HG03095 (cell line): Measurements from ENCODE around the gene EEIG2.

ENCODE experiments used
- ATAC-seq: cut with Tn5 transposase; IDR thresholded peaks from one replicate; pipeline ENCODE4 v1.9.1; 2021; ENCODE audit warnings: moderate library complexity; ENCODE audit not compliant: unreplicated experiment

Gene EEIG2

DNA sequence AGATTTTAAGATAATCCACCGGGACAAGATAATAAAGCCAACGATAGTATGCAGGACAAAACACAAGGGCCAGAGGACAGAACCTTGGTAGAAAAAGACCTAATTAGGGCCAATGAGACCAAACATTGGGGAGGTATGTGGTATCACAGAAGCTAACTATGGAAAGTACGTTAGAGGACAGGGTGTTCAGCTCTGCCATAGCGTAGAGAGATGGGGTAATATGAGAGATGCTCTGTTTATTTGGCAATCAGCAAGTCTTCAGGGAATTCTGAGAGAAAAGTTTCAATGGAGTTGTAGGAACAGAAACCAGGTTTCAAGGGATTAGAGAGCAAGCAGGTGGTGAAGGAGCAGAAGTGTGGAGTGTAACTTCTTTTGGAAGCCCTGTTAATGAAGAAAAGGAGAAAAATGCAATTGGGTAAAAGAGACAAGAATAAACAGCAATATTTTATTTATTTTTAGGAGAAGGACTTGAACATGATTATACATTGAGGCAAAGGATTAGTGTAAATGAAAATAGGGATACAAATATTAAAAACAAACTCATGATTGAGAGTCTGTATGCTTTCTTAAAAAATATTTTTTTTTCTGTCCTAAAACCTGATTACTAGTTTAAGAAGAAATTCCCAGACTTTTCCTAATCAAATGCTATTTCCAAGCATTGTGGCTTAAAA is 24.0 kb downstream of the EEIG2 start:
- ATAC-seq, result no peak

DNA sequence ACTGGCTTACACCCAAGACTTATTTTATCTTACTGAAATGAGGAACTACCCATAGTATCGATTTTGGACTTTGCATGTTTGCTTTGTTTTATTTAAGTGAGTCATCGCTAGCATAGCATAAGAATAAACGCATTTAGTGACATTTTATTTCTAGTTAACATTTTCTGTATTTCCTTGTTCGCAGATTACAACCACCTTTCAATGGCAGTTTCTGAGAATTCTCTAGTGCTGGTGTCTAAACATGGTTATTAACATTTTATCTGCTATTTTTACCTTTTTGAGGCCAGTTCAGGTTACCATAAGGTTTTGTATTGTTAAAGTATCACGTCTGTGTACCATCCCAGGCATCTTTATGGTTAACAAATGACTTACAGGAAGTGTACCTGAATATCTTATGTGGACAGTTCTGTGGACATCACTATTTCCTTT is 24.5 kb downstream of the EEIG2 start:
- ATAC-seq, result no peak

DNA sequence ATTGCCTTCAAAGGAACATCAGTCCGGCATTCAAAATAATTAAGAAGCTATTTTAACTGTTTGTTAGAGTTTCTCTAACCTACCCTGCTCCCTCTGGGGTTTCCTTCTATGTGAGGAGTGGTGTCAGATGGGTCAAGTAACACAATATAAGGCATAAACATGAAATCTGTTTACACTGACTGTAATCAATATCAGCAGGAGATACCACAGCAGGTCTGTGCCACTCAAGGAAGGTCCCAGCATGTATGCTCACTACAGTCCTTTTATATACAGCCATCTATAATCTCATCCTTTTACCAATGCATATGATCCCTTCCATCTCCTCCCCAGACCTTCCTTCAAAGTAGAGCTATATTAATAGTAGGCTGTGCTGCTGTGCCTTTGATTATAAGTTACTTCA is 25.4 kb downstream of the EEIG2 start:
- no peak for ATAC-seq

DNA sequence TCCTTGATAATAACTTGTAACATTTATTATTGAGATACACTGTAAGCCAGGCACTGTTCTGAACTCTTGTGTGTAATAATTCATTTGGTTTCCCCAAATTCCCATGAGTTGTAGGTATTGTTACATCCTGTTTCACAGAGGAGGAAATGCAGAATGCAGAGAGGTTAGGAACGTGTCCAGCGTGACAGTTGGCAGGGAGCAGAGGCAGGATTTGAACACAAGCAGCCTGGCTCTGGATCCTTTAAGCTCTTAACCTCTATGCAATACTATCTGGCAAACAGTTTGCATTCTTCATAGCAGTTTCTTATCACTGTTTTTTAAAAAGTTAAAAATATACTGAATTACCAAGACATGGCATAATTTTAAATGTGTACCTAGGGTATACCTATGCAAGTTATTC is 30.5 kb downstream of the EEIG2 start:
- no peak for ATAC-seq

DNA sequence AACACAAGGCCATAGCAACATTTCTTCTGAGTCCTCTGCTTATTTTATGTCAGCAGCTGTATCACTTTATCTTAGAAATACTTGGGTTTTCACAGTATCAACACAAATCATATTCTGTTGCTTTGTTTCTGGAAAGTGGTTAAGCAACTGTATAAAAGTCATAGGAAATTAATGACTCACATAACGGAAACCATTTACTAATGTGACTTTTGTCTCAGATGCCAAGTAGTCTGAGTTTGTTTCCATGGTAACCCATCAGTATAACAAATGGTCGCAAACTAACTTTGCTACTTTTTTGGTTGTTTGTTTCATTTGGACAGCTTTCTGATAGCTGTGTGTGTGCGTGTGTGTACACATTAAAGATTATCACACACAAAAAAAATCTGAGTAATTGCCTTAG is 31.1 kb downstream of the EEIG2 start:
- no peak for ATAC-seq

DNA sequence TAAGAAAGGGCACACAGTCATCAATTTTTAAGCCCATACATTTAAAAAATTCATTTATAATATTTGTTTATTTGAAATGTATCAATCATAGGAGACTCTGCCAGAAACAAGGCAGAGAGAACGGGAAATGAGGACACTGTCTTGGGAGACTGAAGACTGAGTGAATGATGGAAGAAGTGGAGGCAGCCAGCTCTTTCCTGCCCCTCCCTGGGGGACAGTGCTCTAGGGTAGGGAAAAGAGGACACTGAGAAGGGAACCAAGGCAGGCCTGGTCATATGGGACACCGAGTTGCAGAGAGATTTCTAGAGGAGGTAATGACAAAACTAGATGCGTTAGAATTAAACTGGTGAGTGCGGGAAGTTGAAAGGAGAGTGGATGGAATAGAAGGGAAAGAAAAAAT is 31.6 kb downstream of the EEIG2 start:
- ATAC-seq, result no peak

DNA sequence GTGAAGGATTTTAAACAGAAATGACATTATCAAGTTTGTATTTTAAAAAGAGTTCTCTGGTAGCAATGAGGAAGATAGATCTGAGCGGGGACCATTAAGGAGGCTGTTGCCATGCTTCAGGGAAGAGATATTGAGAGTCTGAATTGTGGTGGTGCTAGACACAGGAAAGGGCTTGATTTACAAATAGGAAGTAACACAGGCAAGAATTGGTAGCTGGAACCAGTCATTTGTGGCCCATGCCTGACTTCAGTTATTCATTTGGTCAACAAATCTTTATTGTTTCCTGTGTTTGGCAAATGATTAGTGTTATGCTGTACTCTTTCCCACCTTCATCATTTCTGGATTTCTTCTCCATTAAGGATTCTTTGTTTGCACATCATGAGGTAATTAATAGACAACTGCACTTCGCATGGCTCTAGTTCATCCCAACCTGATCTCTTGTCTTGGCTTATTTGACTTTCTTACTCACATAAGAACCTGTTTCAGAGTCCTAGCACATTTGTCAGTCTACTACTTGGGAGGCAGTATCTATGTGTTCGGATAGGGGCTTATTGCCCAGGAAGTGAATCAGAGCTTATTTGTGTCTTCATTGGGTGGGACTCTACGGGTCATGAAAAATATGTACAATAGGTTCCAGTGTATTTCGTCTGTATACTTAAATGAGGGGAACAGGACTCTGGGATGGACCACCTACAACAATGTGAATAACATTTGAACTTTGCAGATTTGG is 32.3 kb downstream of the EEIG2 start:
- ATAC-seq, result no peak

DNA sequence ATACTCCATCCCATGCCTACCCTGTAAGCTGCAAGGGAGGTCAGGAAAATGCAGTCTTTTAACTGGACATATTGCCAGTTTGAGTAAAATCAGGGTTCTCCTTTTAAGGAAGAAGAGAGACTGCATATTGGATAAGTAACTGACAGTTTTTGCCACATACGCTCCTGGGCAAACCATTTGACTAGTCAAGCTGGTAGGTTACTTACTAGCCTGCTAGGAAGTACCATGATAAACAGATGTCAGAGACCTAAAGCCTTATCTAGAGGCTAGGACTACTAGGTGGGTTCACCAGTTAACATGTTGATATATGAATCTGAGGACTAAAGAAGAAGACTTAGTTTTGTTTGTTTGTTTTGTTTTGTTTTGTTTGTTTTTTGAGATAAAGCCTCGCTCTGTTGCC is 33.5 kb downstream of the EEIG2 start:
- no peak for ATAC-seq

DNA sequence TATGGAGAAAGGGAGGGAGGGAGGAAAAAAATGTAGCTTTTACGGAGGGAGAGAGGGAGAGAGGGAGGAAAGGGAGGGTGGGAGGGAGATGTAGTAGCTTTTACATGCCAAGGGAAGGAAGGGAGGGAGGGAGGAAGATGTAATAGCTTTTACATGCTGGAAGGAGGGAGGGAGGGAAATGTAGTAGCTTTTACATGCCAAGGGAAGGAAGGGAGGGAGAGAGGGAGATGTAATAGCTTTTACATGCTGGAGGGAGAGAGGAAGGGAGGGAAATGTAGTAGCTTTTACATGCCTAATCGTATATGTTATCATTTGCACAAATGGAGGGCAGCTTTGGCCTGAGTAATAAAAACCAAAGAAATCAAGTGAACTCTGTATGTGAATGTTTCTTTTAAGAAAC is 35.6 kb downstream of the EEIG2 start:
- ATAC-seq, result no peak

DNA sequence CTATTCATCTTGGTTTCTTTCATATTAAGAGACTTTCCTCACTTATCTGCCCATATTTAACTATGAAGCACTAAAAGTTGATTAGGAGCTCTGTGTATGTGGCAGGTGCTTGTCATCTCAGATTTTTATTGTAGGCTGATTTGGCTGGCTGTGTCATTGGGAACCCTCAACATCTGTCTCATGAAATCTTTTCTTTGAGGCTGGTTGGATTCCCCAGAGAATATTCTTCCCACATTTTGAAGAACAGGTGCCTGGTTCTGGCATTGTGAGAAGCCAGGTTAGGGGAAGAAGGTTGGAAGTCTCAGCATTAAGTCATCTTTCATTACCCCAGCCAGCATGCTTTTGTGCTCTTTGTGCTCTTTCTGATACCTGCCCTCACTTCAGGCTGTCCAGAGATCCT is 37.1 kb downstream of the EEIG2 start:
- no peak for ATAC-seq

DNA sequence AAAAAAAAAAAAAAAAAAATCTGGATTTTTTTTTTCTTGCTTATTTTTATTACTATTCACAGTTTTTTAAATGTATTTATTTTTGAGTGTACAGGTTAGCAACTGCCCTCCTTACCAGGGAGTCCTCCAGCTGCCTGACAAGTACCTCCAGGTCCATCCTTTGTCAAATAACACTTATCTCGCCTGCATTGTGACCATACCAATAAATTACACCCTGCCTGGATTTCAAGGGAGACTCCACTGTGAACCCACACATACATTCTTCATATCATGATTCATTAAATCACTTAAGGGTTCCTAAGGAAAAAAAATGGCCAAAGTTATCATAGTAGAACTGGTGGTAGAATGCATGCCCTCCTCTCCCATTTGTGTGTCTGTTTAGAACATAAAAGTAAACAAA is 38.4 kb downstream of the EEIG2 start:
- no peak for ATAC-seq

DNA sequence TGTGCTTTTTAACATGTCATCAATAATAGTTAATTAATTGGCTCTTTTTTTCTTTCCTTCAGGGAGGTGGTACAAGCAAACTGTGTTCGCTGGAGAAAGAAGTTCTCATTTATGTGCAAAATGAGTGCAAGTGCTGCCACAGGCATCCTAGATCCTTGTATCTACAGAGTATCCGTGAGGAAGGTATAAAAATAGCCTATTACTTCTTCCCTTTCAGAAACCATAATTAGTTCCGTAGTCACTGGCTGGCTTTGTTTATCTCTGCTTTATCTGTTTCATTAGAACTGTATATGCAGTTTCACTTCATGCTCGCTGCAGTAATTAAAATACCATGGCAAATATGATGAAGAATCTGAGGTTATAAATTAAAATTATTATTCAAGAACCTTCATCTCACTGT is 40.6 kb downstream of the EEIG2 start:
- ATAC-seq, result no peak

DNA sequence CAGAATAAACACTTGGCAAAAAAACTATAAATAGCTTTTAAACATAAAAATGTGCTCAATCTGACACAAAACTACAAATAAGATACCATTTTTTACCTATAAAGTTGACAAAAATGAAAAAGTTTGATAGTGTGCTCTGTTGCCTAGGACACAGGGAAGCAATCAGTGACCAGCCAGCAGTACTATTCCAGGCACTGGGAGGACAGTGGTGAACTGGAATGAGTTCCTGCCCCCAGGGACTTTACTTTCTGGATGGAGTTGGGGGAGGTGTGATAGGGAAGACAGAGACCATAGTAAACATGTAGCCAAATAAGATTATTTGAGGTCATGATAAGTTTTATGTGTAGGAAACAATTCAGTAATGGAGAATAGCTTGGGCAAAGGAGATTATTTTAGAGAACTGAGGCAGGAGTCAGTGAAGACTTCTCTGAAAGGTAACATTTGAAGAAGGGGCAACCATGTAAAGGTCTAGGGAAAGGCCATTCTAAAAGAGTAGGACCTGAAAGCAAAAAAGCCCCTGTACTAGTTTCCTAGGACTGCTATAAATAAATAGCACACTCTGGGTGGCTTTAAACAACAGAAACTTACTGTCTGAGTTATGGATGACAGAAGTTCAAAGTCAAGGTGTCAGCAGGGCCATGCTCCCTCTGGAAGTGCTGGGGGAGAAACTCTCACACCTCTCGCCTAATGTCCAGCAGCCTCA is 42.0 kb downstream of the EEIG2 start:
- ATAC-seq, result no peak

DNA sequence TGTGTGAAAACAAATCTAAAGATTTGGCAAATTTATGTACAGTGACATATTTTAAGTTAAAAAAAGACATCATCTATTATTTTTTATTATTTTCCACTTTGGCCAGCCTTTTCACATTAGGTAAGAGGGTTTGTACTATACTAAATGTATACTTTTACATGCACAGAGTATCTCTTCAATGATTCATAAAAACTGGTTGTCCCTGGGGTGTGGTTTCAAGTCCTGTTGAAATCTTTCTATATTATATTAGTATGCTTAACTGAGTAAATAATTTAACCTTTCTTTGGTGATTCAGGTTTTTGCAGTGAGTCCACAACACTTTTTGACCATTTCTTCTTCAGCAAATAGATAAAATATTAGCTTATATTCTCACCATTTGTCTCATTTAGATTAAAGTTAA is 45.7 kb downstream of the EEIG2 start:
- ATAC-seq, result no peak

DNA sequence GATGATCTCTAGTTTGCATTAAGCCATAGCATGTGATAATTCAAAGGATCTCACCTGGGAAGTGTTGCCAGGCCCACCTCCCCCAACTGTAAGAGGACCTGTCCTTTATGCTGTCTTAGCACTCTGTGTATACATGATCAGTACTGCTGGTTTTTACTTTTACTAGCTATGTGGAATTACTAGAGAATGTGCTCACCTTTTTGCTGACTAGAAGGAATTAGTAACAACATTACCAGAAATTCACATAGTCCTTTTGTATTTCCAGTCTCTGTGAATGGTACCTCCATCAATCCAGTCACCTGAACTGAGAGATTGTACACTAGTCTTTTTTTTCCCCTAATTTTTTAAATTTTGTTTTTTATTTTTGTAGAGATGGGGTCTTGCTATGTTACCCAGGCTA is 46.6 kb downstream of the EEIG2 start:
- ATAC-seq, result no peak

DNA sequence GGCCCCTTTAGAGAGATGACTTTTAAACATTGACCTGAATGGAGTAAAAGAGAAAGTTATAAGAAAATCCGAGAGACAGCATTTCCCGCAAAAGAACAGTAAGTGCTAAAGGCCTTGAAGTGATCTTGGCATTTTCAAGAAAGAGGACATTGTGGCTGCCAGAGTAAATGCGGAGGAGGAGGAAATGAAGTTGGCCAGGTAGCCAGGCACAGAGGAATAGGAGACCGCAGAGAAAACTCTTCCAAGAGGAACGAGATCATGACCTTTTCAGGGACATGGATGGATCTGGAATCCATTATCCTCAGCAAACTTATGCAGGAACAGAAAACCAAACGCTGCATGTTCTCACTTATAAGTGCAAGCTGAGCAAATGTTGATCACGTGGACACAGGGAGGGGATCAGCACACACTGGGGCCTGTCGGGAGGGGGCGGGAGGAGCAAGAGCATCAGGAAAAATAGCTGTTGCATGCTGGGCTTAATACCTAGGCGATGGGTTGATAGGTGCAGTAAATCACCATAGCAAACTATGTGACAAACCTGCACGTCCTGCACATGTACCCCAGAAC is 49.7 kb downstream of the EEIG2 start:
- no peak for ATAC-seq
